ENCODE results near the gene NTM.

Gene NTM

GRCh38 chr11:131770801-131771200, 400.4 kb downstream of the NTM start:
- TF ChIP-seq ZFX (IDR thresholded peaks at IDR 0.05) (no peak), CTCF (conservative IDR thresholded peaks at IDR 0.05) (no peak)
- H3K27ac ChIP-seq = no peak overlapping the region

- TF ChIP-seq CTCF (conservative IDR thresholded peaks at IDR 0.05) (no peak), ZFX (IDR thresholded peaks at IDR 0.05) (no peak)
- no peak overlapping the region for H3K27ac ChIP-seq
Measured at GRCh38 chr11:131771471-131771870, 401.1 kb downstream of the NTM start.

- no peak overlapping the region for H3K27ac ChIP-seq
- TF ChIP-seq CTCF (conservative IDR thresholded peaks at IDR 0.05) = no peak
- TF ChIP-seq ZFX (IDR thresholded peaks at IDR 0.05) = no peak
Measured at GRCh38 chr11:131773626-131774025, 403.2 kb downstream of the NTM start.

GRCh38 chr11:131776211-131776610, 405.8 kb downstream of the NTM start:
- H3K27ac ChIP-seq = no peak overlapping the region
- no peak for TF ChIP-seq CTCF (conservative IDR thresholded peaks at IDR 0.05)
- TF ChIP-seq ZFX (IDR thresholded peaks at IDR 0.05) = no peak

GRCh38 chr11:131785801-131786200, 415.4 kb downstream of the NTM start:
- no peak overlapping the region for H3K27ac ChIP-seq
- TF ChIP-seq CTCF (conservative IDR thresholded peaks at IDR 0.05) (no peak), ZFX (IDR thresholded peaks at IDR 0.05) (no peak)

GRCh38 chr11:131787119-131787518, 416.7 kb downstream of the NTM start:
- TF ChIP-seq ZFX (IDR thresholded peaks at IDR 0.05) = no peak
- TF ChIP-seq CTCF (conservative IDR thresholded peaks at IDR 0.05) = no peak
- no peak overlapping the region for H3K27ac ChIP-seq

GRCh38 chr11:131790586-131790985, 420.2 kb downstream of the NTM start:
- no peak for TF ChIP-seq ZFX (IDR thresholded peaks at IDR 0.05)
- no peak for TF ChIP-seq CTCF (conservative IDR thresholded peaks at IDR 0.05)
- H3K27ac ChIP-seq = no peak overlapping the region

Data from C4-2B (cell line).